Measurements from ENCODE around the gene ACVR2A.

Gene ACVR2A
- total RNA-seq = 13.3 to 21.5 reads per million in 2 donors

GRCh38 chr2:147844697-147845410, at the start of gene ACVR2A:
ACVR2A (plus strand) TSS chr2:147845029; CDS start chr2:147845153, 124 bp downstream.
- no peak for DNase-seq

GRCh38 chr2:147800316-147800715, 44.5 kb upstream of the ACVR2A start:
- DNase-seq = no peak

- no peak for DNase-seq
Measured at GRCh38 chr2:147806846-147807245, 38.0 kb upstream of the ACVR2A start.

- no peak for DNase-seq
Measured at GRCh38 chr2:147808520-147808919, 36.3 kb upstream of the ACVR2A start.

GRCh38 chr2:147810883-147811765, 33.7 kb upstream of the ACVR2A start:
- no peak for DNase-seq

- DNase-seq = no peak
Measured at GRCh38 chr2:147818741-147819140, 26.1 kb upstream of the ACVR2A start.

- no peak for DNase-seq
Measured at GRCh38 chr2:147824620-147825019, 20.2 kb upstream of the ACVR2A start.

GRCh38 chr2:147826278-147827087, 18.3 kb upstream of the ACVR2A start:
- DNase-seq = no peak

GRCh38 chr2:147827088-147827375, 17.8 kb upstream of the ACVR2A start:
- no peak for DNase-seq

GRCh38 chr2:147829106-147829505, 15.7 kb upstream of the ACVR2A start:
- no peak for DNase-seq

- no peak for DNase-seq
Measured at GRCh38 chr2:147836099-147836498, 8.7 kb upstream of the ACVR2A start.

- no peak for DNase-seq
Measured at GRCh38 chr2:147843391-147843863, 1.4 kb upstream of the ACVR2A start.

GRCh38 chr2:147843864-147844696, 749 bp upstream of the ACVR2A start:
- peak; percentile 65 for DNase-seq

GRCh38 chr2:147845411-147845971, 662 bp downstream of the ACVR2A start:
- no peak for DNase-seq

GRCh38 chr2:147846412-147847081, 1.7 kb downstream of the ACVR2A start:
- DNase-seq = no peak

GRCh38 chr2:147847746-147848391, 3.0 kb downstream of the ACVR2A start:
- no peak for DNase-seq

GRCh38 chr2:147850838-147851237, 6.0 kb downstream of the ACVR2A start:
- no peak for DNase-seq

GRCh38 chr2:147851244-147851930, 6.6 kb downstream of the ACVR2A start:
- no peak for DNase-seq

GRCh38 chr2:147854557-147855134, 9.8 kb downstream of the ACVR2A start:
- DNase-seq = no peak

GRCh38 chr2:147855316-147855715, 10.5 kb downstream of the ACVR2A start:
- DNase-seq = no peak

Measured in activated gamma-delta T cell (primary cell).